ENCODE results near the gene HNRNPCL4. TPM values are rescaled to one million over a fixed set of nuclear protein-coding genes. Genes with fewer than 3 reads are reported as not detected.
"Not testable (repeated sequence)": the region's sequence is repeated elsewhere in the genome, so short reads cannot be mapped to it uniquely, and the experiment has no call there.

Gene HNRNPCL4
- total RNA-seq: not detected
- polyA plus RNA-seq: not detected

DNA sequence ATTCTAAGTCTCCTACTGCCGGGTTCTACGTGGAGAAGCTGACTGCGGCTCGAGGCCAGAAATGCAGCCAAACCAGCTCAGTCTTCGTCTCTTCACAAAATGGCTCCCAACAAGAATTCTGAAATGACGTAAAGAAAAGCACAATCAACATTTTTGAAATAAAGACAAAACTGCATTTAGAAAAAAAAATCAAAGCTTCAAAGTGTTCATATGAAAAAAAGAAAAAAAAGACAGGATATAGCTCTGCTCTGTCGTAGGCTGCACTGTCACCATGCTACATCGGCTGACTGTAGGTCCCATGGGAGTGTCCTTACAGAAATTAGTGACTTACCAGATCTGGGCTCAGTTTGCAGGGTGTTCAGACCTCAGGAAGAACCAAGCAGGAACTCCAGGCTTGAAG is at the start of gene HNRNPCL4:
HNRNPCL4 (minus strand) TSS at position 101 of the 400 bp plus-strand sequence. CDS start 164 bp downstream, outside the sequence.
- not testable (repeated sequence) for H3K27ac ChIP-seq (ENCODE audit: low read depth); H3K4me3 ChIP-seq (ENCODE audit: low read depth, low read length); H3K36me3 ChIP-seq (ENCODE audit: insufficient read depth); H3K4me1 ChIP-seq (ENCODE audit: insufficient read depth); DNase-seq (ENCODE audit: extremely low spot score)
- WGBS: no CpG with 5 or more reads among the region's 8 CpGs

DNA sequence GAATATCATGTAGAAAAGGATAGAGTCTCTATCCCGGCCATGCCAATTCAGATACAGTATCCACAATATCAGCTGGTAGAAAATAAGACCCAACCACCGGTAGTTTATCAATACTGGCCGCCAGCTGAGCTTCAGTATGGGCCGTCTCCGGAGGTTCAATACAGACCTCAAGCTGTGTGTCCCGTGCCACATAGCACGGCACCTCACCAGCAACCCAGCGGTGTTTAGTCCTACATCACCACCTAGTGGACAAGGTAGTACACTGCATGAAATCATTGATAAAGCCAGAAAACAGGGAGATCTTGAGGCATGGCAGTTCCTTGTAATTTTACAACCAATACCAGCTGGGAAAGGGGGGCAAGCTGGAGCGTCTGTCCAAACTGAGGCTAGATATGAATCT is 43.3 kb upstream of the HNRNPCL4 start:
- WGBS: no CpG with 5 or more reads among the region's 9 CpGs
- not testable (repeated sequence) for H3K4me3 ChIP-seq (ENCODE audit: low read depth, low read length); H3K27ac ChIP-seq (ENCODE audit: low read depth); H3K36me3 ChIP-seq (ENCODE audit: insufficient read depth); H3K4me1 ChIP-seq (ENCODE audit: insufficient read depth); DNase-seq (ENCODE audit: extremely low spot score)

DNA sequence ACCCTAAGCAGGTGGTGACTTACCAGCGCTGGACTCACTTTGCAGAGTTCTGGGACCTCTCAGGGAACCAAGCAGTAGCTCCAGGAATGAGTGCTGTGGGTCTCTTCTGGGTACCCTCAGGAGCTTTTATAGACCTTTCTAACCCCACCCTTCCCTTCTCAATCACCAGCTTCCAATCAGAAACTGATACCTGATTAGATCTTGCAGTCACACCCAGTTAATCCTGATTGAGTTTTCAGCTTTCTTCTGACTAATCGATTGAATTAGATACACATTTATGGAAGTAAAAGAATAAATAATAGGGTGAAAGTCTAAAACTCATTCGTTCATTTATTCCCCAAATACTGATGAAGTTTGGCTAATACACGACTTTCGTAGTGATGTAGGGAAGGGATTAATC is 35.9 kb upstream of the HNRNPCL4 start, which contains the start of gene PRAMEF13:
PRAMEF13 (minus strand) TSS at position 101 of the 400 bp plus-strand sequence. CDS start 1,820 bp downstream, outside the sequence.
- not testable (repeated sequence) for H3K4me1 ChIP-seq (ENCODE audit: insufficient read depth); H3K36me3 ChIP-seq (ENCODE audit: insufficient read depth); H3K4me3 ChIP-seq (ENCODE audit: low read depth, low read length); H3K27ac ChIP-seq (ENCODE audit: low read depth); DNase-seq (ENCODE audit: extremely low spot score)
- 73% methylated on average over 1 of the region's 5 CpGs for WGBS

DNA sequence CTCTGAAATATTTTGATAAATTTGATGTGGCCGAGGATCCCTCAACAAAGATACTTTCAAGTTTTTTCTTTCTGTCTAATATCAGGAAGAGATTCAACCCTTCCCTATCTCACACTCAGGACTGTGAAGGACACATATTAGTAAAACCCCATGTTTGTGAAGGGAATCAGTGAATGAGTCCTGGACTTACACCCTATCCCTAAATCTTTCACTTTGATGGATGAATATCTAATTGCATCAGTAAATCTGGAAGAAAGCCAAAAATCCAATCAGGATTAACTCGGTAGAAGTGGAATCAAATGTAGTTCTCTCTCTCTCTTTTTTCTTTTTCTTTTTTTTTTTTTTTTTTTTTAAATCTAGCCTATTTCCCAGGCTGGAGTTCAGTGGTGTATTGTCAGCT is 6.1 kb upstream of the HNRNPCL4 start, which contains the start of gene PRAMEF9:
PRAMEF9 (plus strand) TSS at position 301 of the 400 bp plus-strand sequence. CDS start 3,433 bp downstream, outside the sequence.
- H3K27ac ChIP-seq (ENCODE audit: low read depth); H3K4me1 ChIP-seq (ENCODE audit: insufficient read depth); H3K4me3 ChIP-seq (ENCODE audit: low read depth, low read length); DNase-seq (ENCODE audit: extremely low spot score); H3K36me3 ChIP-seq (ENCODE audit: insufficient read depth): not testable (repeated sequence)
- 69% methylated on average over 2 of the region's 2 CpGs for WGBS

DNA sequence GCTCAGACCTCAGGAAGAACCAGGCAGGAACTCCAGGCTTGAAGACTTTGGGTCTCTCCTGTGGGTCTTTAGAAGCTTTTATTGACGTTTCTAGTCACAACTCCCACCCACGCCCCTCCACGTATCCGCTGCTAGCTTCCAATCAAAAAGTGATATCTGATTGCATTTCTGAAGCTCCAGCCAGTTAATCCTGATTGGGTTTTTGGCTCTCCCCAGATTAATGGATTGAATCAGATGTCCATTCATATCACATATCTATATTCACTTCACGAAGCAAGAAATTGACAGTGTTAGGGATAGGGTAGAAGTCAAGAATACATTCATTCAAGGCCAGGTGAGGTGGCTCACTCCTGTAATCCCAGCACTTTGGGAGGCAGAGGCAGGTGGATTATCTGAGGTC is 9.5 kb downstream of the HNRNPCL4 start, which contains the start of gene PRAMEF26:
PRAMEF26 (minus strand) TSS at position 101 of the 400 bp plus-strand sequence. CDS start 2,914 bp downstream, outside the sequence.
- not testable (repeated sequence) for H3K4me3 ChIP-seq (ENCODE audit: low read depth, low read length); H3K36me3 ChIP-seq (ENCODE audit: insufficient read depth); DNase-seq (ENCODE audit: extremely low spot score); H3K4me1 ChIP-seq (ENCODE audit: insufficient read depth); H3K27ac ChIP-seq (ENCODE audit: low read depth)
- 71% methylated on average over 1 of the region's 5 CpGs for WGBS

DNA sequence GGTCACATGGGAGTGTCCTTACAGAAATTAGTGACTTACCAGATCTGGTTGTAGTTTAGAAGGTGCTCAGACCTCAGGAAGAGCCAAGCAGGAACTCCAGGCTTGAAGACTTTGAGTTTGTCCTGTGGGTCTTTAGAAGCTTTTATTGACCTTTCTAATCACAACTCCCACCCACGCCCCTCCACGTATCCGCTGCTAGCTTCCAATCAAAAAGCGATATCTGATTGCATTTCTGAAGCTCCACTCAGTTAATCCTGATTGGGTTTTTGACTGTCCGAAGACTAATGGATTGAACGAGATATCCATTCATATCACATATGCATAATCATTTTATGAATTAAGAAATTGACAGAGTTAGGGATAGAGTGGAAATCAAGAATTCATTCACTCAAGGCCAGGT is 48.7 kb downstream of the HNRNPCL4 start, which contains the start of gene HNRNPCL2:
HNRNPCL2 (minus strand) TSS at position 101 of the 400 bp plus-strand sequence. CDS start 454 bp downstream, outside the sequence.
- DNase-seq (ENCODE audit: extremely low spot score); H3K4me1 ChIP-seq (ENCODE audit: insufficient read depth); H3K27ac ChIP-seq (ENCODE audit: low read depth); H3K4me3 ChIP-seq (ENCODE audit: low read depth, low read length); H3K36me3 ChIP-seq (ENCODE audit: insufficient read depth): not testable (repeated sequence)
- 87% methylated on average over 6 of the region's 6 CpGs for WGBS

Other genes with a start within 250 kb of the HNRNPCL4 start
- not detected for gene PRAMEF7, start 249.0 kb downstream of the HNRNPCL4 start, total RNA-seq
- gene PRAMEF7, start 249.0 kb downstream of the HNRNPCL4 start, polyA plus RNA-seq: not detected
- not detected for gene PRAMEF6, start 218.1 kb downstream of the HNRNPCL4 start, total RNA-seq
- not detected for gene PRAMEF6, start 218.1 kb downstream of the HNRNPCL4 start, polyA plus RNA-seq
- gene PRAMEF27, start 109.1 kb downstream of the HNRNPCL4 start, total RNA-seq: not detected
- not detected for gene PRAMEF27, start 109.1 kb downstream of the HNRNPCL4 start, polyA plus RNA-seq
- not detected for gene HNRNPCL3, start 104.9 kb downstream of the HNRNPCL4 start, total RNA-seq
- gene HNRNPCL3, start 104.9 kb downstream of the HNRNPCL4 start, polyA plus RNA-seq: not detected
- not detected for gene PRAMEF25, start 94.9 kb downstream of the HNRNPCL4 start, total RNA-seq
- gene PRAMEF25, start 94.9 kb downstream of the HNRNPCL4 start, polyA plus RNA-seq: not detected
- not detected for gene HNRNPCL2, start 48.8 kb downstream of the HNRNPCL4 start, total RNA-seq
- not detected for gene HNRNPCL2, start 48.8 kb downstream of the HNRNPCL4 start, polyA plus RNA-seq
- not detected for gene PRAMEF26, start 9.6 kb downstream of the HNRNPCL4 start, total RNA-seq
- gene PRAMEF26, start 9.6 kb downstream of the HNRNPCL4 start, polyA plus RNA-seq: not detected
- gene PRAMEF9, start 6.2 kb upstream of the HNRNPCL4 start, total RNA-seq: not detected
- gene PRAMEF9, start 6.2 kb upstream of the HNRNPCL4 start, polyA plus RNA-seq: not detected
- gene PRAMEF13, start 35.8 kb upstream of the HNRNPCL4 start, total RNA-seq: not detected
- gene PRAMEF13, start 35.8 kb upstream of the HNRNPCL4 start, polyA plus RNA-seq: not detected
- gene PRAMEF18, start 60.5 kb upstream of the HNRNPCL4 start, total RNA-seq: not detected
- not detected for gene PRAMEF18, start 60.5 kb upstream of the HNRNPCL4 start, polyA plus RNA-seq
- not detected for gene PRAMEF5, start 88.6 kb upstream of the HNRNPCL4 start, total RNA-seq
- gene PRAMEF5, start 88.6 kb upstream of the HNRNPCL4 start, polyA plus RNA-seq: not detected
- gene PRAMEF8, start 119.5 kb upstream of the HNRNPCL4 start, total RNA-seq: not detected
- gene PRAMEF8, start 119.5 kb upstream of the HNRNPCL4 start, polyA plus RNA-seq: not detected
- not detected for gene PRAMEF33, start 137.9 kb upstream of the HNRNPCL4 start, total RNA-seq
- gene PRAMEF33, start 137.9 kb upstream of the HNRNPCL4 start, polyA plus RNA-seq: not detected
- not detected for gene PRAMEF15, start 149.9 kb upstream of the HNRNPCL4 start, total RNA-seq
- not detected for gene PRAMEF15, start 149.9 kb upstream of the HNRNPCL4 start, polyA plus RNA-seq
- gene PRAMEF14, start 181.5 kb upstream of the HNRNPCL4 start, total RNA-seq: not detected
- not detected for gene PRAMEF14, start 181.5 kb upstream of the HNRNPCL4 start, polyA plus RNA-seq
- not detected for gene PRAMEF19, start 206.3 kb upstream of the HNRNPCL4 start, total RNA-seq
- not detected for gene PRAMEF19, start 206.3 kb upstream of the HNRNPCL4 start, polyA plus RNA-seq
- not detected for gene PRAMEF17, start 224.0 kb upstream of the HNRNPCL4 start, total RNA-seq
- not detected for gene PRAMEF17, start 224.0 kb upstream of the HNRNPCL4 start, polyA plus RNA-seq
- gene PRAMEF20, start 244.8 kb upstream of the HNRNPCL4 start, total RNA-seq: not detected
- not detected for gene PRAMEF20, start 244.8 kb upstream of the HNRNPCL4 start, polyA plus RNA-seq